ENCODE results near the gene SLITRK2. TPM values are rescaled to one million over a fixed set of nuclear protein-coding genes. Genes with fewer than 3 reads are reported as not detected.

The SLITRK2 gene
- 0.05 TPM in 1 of 2 replicates, not detected in the other for total RNA-seq

DNA sequence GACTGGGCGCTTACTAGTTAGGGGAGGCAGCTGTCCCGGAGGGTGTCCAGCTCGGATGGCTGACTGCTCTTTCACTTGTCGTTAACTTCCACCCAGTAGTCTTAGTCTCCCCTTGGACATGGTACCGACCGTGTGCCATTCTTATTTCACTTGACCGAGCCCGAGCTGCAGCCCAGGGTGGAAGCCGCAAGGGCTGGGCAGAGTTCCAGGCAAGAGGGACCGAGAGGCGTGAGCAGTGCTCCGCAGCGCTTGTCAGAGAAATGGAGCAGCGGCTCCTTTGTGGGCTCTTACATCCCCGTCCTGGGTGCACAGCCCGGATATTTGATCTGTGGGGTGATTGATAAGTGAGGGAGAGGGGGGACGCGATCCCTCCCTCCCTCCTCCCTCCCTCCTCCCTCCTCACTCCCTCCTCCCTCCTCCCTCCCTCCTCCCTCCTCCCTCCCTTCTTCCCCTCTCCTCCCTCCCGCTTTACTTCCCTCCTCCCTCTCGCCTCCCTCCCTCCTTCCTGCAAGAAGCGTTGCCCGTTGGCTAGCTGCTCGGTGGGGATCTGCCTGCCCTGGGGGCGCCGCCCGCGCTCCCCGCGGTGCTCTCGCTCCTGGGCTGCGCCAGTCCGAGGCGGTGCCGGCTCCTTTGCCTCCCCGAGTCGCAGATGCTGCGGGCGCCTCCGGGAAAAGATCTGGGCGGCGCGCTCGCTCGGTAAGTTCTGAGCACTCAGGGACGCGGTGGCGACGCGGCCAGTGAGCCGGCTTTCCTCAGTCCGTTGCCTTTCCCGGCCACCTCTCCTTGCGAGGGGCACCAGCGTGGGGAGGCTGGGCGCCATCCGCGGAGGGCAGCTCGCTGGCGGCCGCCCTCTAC, at the start of gene SLITRK2:
SLITRK2 (plus strand) TSS at position 499 of the 855 bp plus-strand sequence. CDS start 4,597 bp downstream, outside the sequence.
- DNase-seq (ENCODE audit: extremely low read depth, low read depth, low spot score), result no peak

- DNase-seq (ENCODE audit: extremely low read depth, low read depth, low spot score), result no peak
Measured at GRCh38 chrX:145773006-145773405, 44.6 kb upstream of the SLITRK2 start.

DNA sequence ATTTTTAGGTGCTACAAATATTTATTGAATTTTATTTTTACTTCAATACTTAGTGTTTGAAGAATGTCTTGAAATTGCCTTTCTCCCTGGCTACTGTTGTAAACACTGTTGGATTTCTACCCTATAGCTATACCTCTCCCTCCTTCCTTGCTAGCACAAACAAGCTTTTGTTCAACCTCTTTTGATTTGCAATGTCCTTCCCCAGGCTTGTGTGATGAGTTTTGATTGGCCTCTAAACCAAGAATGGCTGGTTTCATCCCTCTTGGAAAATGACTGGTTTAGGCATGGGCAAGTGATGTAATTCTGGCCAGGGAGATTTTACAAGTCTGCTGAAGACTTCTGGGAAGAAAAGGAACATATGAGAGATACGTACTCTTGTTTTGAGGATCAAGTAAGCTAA, 25.3 kb upstream of the SLITRK2 start:
- DNase-seq (ENCODE audit: extremely low read depth, low read depth, low spot score), result no peak

- no peak for DNase-seq (ENCODE audit: extremely low read depth, low read depth, low spot score)
Measured at GRCh38 chrX:145803508-145803907, 14.1 kb upstream of the SLITRK2 start.

DNA sequence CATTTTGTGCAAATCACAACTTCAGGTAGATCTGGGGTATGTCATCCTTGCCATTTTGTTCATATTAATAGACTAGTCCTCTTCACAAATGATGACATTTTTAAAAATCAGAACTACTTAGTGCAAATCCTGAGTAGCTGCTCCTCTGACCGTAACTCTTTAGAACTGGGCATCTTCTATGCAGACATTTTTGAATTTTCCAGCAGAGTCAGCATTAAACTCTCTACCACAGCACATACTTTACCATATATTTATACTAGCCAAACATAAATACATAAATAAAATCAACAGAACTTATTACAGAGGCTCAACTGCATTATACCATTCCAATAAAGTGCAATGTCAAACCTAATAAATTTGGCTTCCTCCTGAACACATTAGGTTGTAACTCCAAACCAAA, 4.5 kb upstream of the SLITRK2 start:
- DNase-seq (ENCODE audit: extremely low read depth, low read depth, low spot score), result no peak

DNA sequence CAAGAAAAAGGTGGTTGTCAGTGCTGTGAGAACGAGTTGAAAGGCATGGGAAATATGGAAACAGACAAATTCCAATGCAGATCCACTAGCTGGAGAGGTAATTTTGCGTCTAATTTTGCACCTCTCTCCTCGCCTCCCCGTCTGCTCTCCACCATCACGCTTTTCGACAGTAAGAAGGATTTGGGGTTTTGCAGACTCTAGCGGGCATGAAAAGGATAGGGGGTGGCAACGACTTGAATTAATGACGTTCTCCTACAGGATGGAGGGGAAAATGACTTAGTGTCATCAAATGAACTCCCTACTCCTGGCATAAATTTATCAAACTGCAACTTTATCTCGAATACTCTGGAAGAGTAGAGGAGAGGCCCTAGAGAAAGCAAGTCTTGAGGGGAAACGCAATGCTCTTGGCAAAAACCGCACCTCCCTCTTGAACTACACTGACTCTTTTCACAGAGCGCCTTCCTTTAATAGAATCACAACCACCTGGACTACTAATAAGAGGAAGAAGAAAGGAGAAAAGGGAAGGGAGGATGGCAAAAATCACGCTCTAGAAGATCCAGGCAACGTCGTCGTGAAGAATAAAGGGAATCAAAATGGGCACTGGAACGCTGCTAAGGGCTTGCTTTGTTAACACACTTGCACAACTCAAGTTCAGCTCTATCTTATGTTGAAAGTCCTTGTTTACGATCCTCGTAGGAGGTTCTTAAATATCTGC, 871 bp upstream of the SLITRK2 start:
- DNase-seq (ENCODE audit: extremely low read depth, low read depth, low spot score), result no peak

DNA sequence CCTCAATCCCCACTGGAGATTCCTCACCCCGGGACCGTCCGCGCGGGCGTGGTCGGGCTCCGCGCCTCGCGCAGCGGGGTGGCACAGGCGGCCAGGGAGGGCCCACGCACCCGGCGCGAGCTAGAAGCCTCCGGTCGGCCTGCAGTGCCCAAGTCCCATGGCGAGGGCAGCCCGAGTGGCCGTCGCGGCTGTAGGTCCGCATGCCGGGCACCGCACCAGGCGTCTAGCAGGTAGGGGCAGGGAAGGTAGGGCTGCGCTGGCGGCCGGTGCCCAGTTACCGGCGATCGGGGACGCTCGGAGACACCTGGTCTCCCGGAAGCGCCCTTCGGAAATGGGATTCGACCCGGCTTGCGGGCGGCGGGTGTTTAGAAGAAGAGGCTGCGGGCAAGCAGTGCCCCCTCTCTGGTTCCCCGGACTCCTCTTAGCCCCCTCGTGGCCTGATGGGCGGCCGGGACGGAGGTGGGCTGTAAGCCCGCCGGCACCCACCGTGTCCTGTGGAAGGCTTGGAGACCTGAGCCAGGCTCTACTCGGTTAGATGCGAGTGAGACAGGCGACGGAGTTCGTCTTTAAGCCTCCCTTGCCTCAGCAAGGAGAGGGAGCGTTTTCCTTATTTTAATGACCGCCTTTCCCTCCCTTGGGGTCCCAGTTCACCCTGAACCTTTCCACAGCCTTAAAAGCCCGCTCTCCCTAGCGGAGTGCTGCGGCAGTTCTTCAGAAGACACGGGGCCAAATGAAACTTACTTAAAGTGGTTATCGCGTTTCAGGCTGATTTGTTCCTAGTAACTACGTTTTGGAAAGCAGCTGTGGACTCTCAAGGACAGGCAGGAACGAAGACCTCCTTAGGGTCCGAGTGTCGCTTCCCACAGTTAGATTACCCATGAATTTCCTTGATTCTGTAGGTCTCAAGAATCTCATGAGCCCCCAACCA, 821 bp downstream of the SLITRK2 start:
- DNase-seq (ENCODE audit: extremely low read depth, low read depth, low spot score), result no peak

GRCh38 chrX:145820825-145821224, 3.2 kb downstream of the SLITRK2 start:
- no peak for DNase-seq (ENCODE audit: extremely low read depth, low read depth, low spot score)

GRCh38 chrX:145821291-145821897, 3.8 kb downstream of the SLITRK2 start:
- no peak for DNase-seq (ENCODE audit: extremely low read depth, low read depth, low spot score)

GRCh38 chrX:145821898-145822571, 4.4 kb downstream of the SLITRK2 start:
- no peak for DNase-seq (ENCODE audit: extremely low read depth, low read depth, low spot score)

- no peak for DNase-seq (ENCODE audit: extremely low read depth, low read depth, low spot score)
Measured at GRCh38 chrX:145823132-145823531, 5.5 kb downstream of the SLITRK2 start.

GRCh38 chrX:145825896-145826295, 8.3 kb downstream of the SLITRK2 start:
- no peak for DNase-seq (ENCODE audit: extremely low read depth, low read depth, low spot score)

DNA sequence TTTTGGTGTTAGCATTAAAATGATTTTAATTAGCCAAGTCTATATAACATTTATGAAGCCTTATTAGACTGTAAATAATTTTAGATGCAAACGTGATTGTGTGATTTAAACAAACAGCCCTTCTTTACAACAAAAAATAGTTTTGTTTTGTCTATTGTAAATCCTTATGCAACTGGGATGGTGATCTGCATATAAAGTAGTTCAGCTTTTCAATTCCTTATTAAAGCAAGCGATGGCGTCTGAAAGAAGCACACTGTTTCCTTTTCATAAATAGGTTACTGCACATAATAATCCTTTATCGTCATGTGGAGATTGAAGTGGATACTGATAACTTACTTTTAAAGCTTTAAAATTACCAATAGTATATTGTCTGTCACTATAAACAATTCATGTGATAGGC, 8.8 kb downstream of the SLITRK2 start:
- DNase-seq (ENCODE audit: extremely low read depth, low read depth, low spot score), result no peak

GRCh38 chrX:145832796-145833195, 15.2 kb downstream of the SLITRK2 start:
- no peak for DNase-seq (ENCODE audit: extremely low read depth, low read depth, low spot score)

DNA sequence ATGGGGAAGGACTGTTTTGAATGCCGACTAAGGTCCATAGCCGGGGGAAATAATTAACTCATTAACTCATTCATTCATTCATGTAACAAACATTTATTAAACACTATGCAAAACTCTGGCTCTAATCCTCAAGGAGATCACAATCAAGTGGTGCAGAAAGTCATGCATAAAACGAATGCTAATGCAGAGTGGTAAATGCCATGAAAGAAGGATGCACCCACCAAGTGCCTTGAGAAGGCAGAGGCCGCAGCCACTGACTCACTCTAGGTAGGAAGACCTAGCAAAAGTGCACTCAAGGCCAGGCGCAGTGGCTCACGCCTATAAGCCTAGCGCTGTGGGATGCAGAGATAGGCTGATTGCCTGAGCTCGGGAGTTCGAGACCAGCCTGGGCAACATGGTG, 22.9 kb downstream of the SLITRK2 start:
- no peak for DNase-seq (ENCODE audit: extremely low read depth, low read depth, low spot score)

DNA sequence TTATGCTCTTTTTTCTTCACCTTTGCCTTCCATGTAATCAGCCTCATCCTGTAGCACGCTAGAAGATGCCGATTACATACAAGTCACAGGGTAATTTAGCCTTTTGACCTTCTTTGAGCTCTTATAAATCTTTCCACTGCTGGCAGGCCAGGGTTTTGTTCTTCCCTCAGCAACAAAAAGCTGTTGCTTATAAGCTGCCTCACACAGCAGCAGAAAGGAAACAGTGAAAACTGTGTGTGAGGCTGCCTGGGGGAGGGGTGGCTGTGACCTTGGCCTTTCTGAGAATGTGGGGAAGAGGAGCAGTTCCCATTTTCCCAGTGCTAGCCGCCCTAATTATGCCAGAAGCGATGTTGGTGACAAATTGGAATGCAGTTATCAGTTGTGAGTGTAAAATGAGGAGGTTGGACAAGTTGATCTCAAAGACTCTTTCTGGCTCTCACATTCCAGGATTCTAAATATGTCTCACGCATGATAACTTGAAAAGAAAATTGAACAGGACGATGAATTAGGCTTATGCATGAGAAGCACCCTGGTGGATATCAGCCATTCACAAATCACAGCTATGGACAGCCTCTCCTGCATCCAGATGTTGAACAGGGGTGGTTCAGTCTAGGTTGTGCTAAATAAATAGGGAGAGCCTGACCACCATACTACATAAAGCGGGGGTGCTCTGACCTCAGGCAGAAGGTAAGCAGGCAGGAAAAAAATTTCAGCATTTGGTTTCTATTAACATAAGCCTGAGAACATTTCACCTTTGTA, 25.7 kb downstream of the SLITRK2 start:
- no peak for DNase-seq (ENCODE audit: extremely low read depth, low read depth, low spot score)

DNA sequence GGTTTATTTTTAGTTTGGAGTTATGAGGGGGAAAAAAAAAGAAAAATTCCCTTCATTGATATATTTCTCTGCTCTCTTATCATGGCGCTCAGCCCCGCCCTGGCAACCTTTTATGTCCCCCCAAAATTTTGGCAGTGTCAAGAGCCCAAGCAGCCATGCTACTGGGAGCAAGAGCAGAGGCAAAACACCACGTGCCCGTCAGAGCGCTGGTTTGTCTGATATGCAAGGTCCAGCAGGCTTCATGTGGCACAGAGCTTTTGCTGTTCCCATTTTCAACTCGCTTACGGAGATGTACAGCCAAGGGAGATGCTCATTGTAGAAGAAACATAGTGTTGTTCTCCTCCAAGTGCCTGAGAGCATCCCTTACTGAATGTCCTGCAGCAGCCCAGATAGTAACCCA, 27.3 kb downstream of the SLITRK2 start:
- DNase-seq (ENCODE audit: extremely low read depth, low read depth, low spot score), result no peak

DNA sequence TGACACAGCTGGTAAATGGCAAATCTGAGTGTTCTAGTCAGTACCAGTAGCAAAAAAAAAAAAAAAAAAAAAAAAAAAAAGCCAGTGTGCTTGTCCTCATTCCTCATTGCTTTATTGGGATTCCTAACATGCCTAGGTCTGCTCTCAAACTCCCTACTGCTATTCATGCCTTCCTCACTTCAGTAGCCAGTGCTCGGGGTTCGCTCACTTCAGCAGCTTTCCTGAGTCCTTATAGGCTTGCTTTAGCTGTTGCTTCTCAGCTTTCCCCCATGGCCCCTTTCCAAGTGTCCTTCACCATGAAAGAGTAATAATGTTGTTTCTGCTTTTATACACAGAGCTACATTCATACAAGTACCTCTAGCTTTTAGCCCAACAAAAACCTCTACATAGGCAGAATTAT, 30.8 kb downstream of the SLITRK2 start:
- DNase-seq (ENCODE audit: extremely low read depth, low read depth, low spot score), result no peak

GRCh38 chrX:145848857-145849256, 31.2 kb downstream of the SLITRK2 start:
- DNase-seq (ENCODE audit: extremely low read depth, low read depth, low spot score), result no peak

Measured in glomerular endothelial cell (primary cell).